ENCODE measurements around the gene SND1.

GRCh38 chr7:127888411-127888810 is 236.4 kb downstream of the SND1 start:
- TF ChIP-seq CTCF (conservative IDR thresholded peaks at IDR 0.05; ENCODE audit: low read depth, low read length) (no peak), POLR2A (IDR thresholded peaks at IDR 0.05; ENCODE audit: low read depth, low read length) (no peak), MXI1 (IDR thresholded peaks at IDR 0.05; ENCODE audit: borderline replicate concordance, low read depth, low read length) (no peak)
